ENCODE results near the gene TTC27.

DNA sequence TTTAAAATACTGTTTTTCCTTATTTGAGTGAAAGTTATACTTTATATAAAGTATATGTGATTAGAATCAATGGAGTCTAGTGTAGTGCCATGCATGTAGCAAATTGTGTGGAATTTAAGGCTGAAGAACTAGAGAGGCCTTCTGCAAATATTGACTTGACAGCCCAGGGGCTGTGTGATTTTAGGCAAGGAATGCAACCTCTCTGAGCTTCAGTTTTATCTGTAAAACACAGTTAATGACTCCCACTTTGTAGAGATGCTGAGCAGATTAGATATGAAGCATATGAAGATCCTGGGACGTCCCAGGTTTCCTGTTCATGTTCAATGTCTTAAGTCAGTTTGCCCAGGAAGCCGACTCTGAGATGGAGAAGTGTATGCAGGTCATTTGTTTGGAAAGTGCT is 235.5 kb downstream of the TTC27 start:
- no peak for TF ChIP-seq CTCF (IDR thresholded peaks at IDR 0.05)
- TF ChIP-seq ZFX (IDR thresholded peaks at IDR 0.05; ENCODE audit: borderline replicate concordance): no peak

All from 22Rv1 (cell line).